8988T (cell line): Measurements from ENCODE around the gene DAB1.

ENCODE experiments used
- DNase-seq: peaks from one replicate; pipeline ENCODE4 v3.0.0; 2011

The DAB1 gene

GRCh38 chr1:57423656-57424211, at the start of gene DAB1:
Gene DAB1 (minus strand): TSS chr1:57424060. CDS start chr1:57291030, 133,030 bp downstream.
- DNase-seq = peak; percentile 27

GRCh38 chr1:57473448-57473847, 49.6 kb upstream of the DAB1 start:
- DNase-seq = no peak

- DNase-seq = no peak
Measured at GRCh38 chr1:57471995-57472394, 48.1 kb upstream of the DAB1 start.

GRCh38 chr1:57470036-57470435, 46.2 kb upstream of the DAB1 start:
- DNase-seq = no peak

- DNase-seq = no peak
Measured at GRCh38 chr1:57468641-57469523, 45.0 kb upstream of the DAB1 start.

GRCh38 chr1:57467830-57468229, 44.0 kb upstream of the DAB1 start:
- DNase-seq = no peak

GRCh38 chr1:57464756-57465155, 40.9 kb upstream of the DAB1 start:
- no peak for DNase-seq

GRCh38 chr1:57463343-57463742, 39.5 kb upstream of the DAB1 start:
- DNase-seq = no peak

- no peak for DNase-seq
Measured at GRCh38 chr1:57461405-57461804, 37.5 kb upstream of the DAB1 start.

- DNase-seq = no peak
Measured at GRCh38 chr1:57451516-57451915, 27.7 kb upstream of the DAB1 start.

GRCh38 chr1:57450981-57451380, 27.1 kb upstream of the DAB1 start:
- DNase-seq = no peak

- no peak for DNase-seq
Measured at GRCh38 chr1:57447551-57447950, 23.7 kb upstream of the DAB1 start.

- no peak for DNase-seq
Measured at GRCh38 chr1:57443004-57443403, 19.1 kb upstream of the DAB1 start.

GRCh38 chr1:57440096-57440495, 16.2 kb upstream of the DAB1 start:
- no peak for DNase-seq

- DNase-seq = no peak
Measured at GRCh38 chr1:57431400-57431799, 7.5 kb upstream of the DAB1 start.

- peak; percentile 49 for DNase-seq
Measured at GRCh38 chr1:57424231-57425027, 569 bp upstream of the DAB1 start.

- no peak for DNase-seq
Measured at GRCh38 chr1:57423135-57423655, 665 bp downstream of the DAB1 start.

- no peak for DNase-seq
Measured at GRCh38 chr1:57422271-57423134, 1.4 kb downstream of the DAB1 start.

- no peak for DNase-seq
Measured at GRCh38 chr1:57421806-57422205, 2.1 kb downstream of the DAB1 start.

- DNase-seq = no peak
Measured at GRCh38 chr1:57420981-57421785, 2.7 kb downstream of the DAB1 start.

- DNase-seq = no peak
Measured at GRCh38 chr1:57418971-57419370, 4.9 kb downstream of the DAB1 start.

GRCh38 chr1:57411262-57411661, 12.6 kb downstream of the DAB1 start:
- no peak for DNase-seq
